ENCODE measurements around the gene AKR1E2. TPM values are rescaled to one million over a fixed set of nuclear protein-coding genes. Genes with fewer than 3 reads are reported as not detected.

Gene AKR1E2
- total and polyA plus RNA-seq, 10 of the 15 experiments (the other 5 are each of a cell fraction or from before 2014, with no cell fraction given), result not detected

DNA sequence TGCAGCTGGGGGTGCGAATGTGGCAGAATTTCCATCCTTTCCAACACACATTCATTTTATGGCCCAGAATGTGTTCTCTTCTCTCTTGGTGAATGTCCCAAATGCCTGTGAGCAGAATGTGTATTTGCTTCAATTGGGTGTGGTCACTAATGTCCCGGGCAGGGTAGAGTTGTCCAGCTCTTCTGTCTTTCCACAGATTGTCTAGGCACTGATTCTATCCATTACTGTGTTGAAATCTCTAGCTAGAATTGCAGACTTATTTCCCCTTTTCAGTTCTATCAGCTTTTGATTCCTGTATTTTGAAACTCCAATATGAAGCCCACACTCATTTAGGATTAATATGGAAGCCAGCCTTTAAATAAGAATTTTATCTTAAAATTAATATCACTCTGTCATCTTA, 14.0 kb upstream of the AKR1E2 start:
- DNase-seq (ENCODE audit: low read depth, low spot score) (no peak), ATAC-seq (no peak), FAIRE-seq (no peak)
- Histone ChIP-seq H3K27me3 (replicated peaks in 1 of 2; ENCODE audit: control insufficient read depth in 2 of 2, insufficient read depth in 2 of 2, low read length in 1 of 2) (no peaks in the 10 kb centered on the region), H3K4me2 (ENCODE audit: control insufficient read depth, insufficient read depth) (no peak overlapping the region), H3K4me1 (ENCODE audit: control insufficient read depth, insufficient read depth, low read length) (no peaks in the 10 kb centered on the region), H3K79me2 (ENCODE audit: control insufficient read depth, insufficient read depth, low read length) (no peaks in the 10 kb centered on the region), H4K20me1 (ENCODE audit: control insufficient read depth, insufficient read depth) (no peaks in the 10 kb centered on the region), H3K9me3 (replicated peaks; ENCODE audit: control insufficient read depth, insufficient read depth, low read length) (no peaks in the 10 kb centered on the region), H3K36me3 (ENCODE audit: control insufficient read depth in 2 of 2, insufficient read depth in 2 of 2, low read length in 1 of 2) (no peaks in the 10 kb centered on the region), H3K4me3 (no peak overlapping the region), H2AFZ (ENCODE audit: control insufficient read depth, low read depth, low read length) (no peak overlapping the region), H3K9ac (ENCODE audit: control insufficient read depth, insufficient read depth, low read length) (no peak overlapping the region), H3K27ac (ENCODE audit: control insufficient read depth, insufficient read depth) (no peak overlapping the region)
- no TSS peak for BruUV-seq (replicated peaks)
- ChIA-PET RAD21 (ENCODE audit: unreplicated experiment) (no interaction called here), POLR2A (no interaction called here), CTCF (interaction anchor here (4.5 kb wide), 1 partner anchor 622 kb away, joined by 40 read pairs; no protein-coding TSS in a partner anchor), SMC1A (ENCODE audit: uncharacterized antibody, unreplicated experiment) (no interaction called here)
- in situ Hi-C loops (cut with MboI), result no loop called here
- intact Hi-C loops (cut with micrococcal nuclease; ENCODE audit: unreplicated experiment), result no loop called here
- WGBS (ENCODE audit: insufficient coverage, insufficient replicate concordance, low lambda C conversion rate, missing lambda C conversion rate), result 3% methylated on average over 2 of the region's 2 CpGs
- TF ChIP-seq, protein P1, sequence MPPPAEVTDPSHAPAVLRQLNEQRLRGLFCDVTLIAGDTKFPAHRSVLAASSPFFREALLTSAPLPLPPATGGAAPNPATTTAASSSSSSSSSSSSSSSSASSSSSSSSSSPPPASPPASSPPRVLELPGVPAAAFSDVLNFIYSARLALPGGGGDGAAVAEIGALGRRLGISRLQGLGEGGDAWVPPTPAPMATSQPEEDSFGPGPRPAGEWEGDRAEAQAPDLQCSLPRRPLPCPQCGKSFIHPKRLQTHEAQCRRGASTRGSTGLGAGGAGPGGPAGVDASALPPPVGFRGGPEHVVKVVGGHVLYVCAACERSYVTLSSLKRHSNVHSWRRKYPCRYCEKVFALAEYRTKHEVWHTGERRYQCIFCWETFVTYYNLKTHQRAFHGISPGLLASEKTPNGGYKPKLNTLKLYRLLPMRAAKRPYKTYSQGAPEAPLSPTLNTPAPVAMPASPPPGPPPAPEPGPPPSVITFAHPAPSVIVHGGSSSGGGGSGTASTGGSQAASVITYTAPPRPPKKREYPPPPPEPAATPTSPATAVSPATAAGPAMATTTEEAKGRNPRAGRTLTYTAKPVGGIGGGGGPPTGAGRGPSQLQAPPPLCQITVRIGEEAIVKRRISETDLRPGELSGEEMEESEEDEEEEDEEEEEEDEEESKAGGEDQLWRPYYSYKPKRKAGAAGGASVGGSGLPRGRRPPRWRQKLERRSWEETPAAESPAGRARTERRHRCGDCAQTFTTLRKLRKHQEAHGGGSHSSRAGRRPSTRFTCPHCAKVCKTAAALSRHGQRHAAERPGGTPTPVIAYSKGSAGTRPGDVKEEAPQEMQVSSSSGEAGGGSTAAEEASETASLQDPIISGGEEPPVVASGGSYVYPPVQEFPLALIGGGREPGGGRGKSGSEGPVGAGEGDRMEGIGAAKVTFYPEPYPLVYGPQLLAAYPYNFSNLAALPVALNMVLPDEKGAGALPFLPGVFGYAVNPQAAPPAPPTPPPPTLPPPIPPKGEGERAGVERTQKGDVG (CRISPR knock-in tag; IDR thresholded peaks at IDR 0.05), result no peak
- no peak for TF ChIP-seq TCF12 (IDR thresholded peaks at IDR 0.05; ENCODE audit: low read depth, low read length)
- no peak for TF ChIP-seq DPF2 (IDR thresholded peaks at IDR 0.05)
- no peak for TF ChIP-seq ZNF274 (IDR thresholded peaks at IDR 0.05; ENCODE audit: insufficient read depth, insufficient read length)
- TF ChIP-seq MYB (IDR thresholded peaks at IDR 0.05; ENCODE audit: borderline replicate concordance, low read depth, low read length), result no peak
- TF ChIP-seq, protein P2, sequence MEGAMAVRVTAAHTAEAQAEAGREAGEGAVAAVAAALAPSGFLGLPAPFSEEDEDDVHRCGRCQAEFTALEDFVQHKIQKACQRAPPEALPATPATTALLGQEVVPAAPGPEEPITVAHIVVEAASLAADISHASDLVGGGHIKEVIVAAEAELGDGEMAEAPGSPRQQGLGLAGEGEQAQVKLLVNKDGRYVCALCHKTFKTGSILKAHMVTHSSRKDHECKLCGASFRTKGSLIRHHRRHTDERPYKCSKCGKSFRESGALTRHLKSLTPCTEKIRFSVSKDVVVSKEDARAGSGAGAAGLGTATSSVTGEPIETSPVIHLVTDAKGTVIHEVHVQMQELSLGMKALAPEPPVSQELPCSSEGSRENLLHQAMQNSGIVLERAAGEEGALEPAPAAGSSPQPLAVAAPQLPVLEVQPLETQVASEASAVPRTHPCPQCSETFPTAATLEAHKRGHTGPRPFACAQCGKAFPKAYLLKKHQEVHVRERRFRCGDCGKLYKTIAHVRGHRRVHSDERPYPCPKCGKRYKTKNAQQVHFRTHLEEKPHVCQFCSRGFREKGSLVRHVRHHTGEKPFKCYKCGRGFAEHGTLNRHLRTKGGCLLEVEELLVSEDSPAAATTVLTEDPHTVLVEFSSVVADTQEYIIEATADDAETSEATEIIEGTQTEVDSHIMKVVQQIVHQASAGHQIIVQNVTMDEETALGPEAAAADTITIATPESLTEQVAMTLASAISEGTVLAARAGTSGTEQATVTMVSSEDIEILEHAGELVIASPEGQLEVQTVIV (IDR thresholded peaks at IDR 0.05; ENCODE audit: borderline replicate concordance, partially characterized antibody), result no peak
- no peak for TF ChIP-seq IKZF1 (conservative IDR thresholded peaks at IDR 0.05)
- no peak for TF ChIP-seq NFXL1 (IDR thresholded peaks at IDR 0.05; ENCODE audit: borderline replicate concordance)
- TF ChIP-seq, protein P3, sequence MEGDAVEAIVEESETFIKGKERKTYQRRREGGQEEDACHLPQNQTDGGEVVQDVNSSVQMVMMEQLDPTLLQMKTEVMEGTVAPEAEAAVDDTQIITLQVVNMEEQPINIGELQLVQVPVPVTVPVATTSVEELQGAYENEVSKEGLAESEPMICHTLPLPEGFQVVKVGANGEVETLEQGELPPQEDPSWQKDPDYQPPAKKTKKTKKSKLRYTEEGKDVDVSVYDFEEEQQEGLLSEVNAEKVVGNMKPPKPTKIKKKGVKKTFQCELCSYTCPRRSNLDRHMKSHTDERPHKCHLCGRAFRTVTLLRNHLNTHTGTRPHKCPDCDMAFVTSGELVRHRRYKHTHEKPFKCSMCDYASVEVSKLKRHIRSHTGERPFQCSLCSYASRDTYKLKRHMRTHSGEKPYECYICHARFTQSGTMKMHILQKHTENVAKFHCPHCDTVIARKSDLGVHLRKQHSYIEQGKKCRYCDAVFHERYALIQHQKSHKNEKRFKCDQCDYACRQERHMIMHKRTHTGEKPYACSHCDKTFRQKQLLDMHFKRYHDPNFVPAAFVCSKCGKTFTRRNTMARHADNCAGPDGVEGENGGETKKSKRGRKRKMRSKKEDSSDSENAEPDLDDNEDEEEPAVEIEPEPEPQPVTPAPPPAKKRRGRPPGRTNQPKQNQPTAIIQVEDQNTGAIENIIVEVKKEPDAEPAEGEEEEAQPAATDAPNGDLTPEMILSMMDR (IDR thresholded peaks at IDR 0.05 in 2 of 3, conservative IDR thresholded peaks at IDR 0.05 in 1 of 3; ENCODE audit: control insufficient read depth in 2 of 3, extremely low read depth in 1 of 3, insufficient read depth in 1 of 3, low read depth in 3 of 3, low read length in 3 of 3), result no peak
- TF ChIP-seq ZNF217 (IDR thresholded peaks at IDR 0.05), result no peak
- TF ChIP-seq RB1 (IDR thresholded peaks at IDR 0.05; ENCODE audit: borderline replicate concordance), result no peak
- TF ChIP-seq, protein P4, sequence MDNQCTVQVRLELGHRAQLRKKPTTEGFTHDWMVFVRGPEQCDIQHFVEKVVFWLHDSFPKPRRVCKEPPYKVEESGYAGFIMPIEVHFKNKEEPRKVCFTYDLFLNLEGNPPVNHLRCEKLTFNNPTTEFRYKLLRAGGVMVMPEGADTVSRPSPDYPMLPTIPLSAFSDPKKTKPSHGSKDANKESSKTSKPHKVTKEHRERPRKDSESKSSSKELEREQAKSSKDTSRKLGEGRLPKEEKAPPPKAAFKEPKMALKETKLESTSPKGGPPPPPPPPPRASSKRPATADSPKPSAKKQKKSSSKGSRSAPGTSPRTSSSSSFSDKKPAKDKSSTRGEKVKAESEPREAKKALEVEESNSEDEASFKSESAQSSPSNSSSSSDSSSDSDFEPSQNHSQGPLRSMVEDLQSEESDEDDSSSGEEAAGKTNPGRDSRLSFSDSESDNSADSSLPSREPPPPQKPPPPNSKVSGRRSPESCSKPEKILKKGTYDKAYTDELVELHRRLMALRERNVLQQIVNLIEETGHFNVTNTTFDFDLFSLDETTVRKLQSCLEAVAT (IDR thresholded peaks at IDR 0.05), result no peak
- no peak for TF ChIP-seq ZBED1 (IDR thresholded peaks at IDR 0.05; ENCODE audit: borderline replicate concordance)
- TF ChIP-seq STAT1 (conservative IDR thresholded peaks at IDR 0.05), result no peak
- no peak for TF ChIP-seq ZZZ3 (IDR thresholded peaks at IDR 0.05; ENCODE audit: control insufficient read depth, insufficient read length, low read depth)
- no peak for TF ChIP-seq PML (IDR thresholded peaks at IDR 0.05; ENCODE audit: low read length)
- no peak for TF ChIP-seq GATAD2B (conservative IDR thresholded peaks at IDR 0.05; ENCODE audit: low read depth)
- no peak for TF ChIP-seq ZNF207 (IDR thresholded peaks at IDR 0.05; ENCODE audit: borderline replicate concordance)

All from GM12878 (cell line).